ENCODE data around the gene KRT222. TPM values are rescaled to one million over a fixed set of nuclear protein-coding genes. Genes with fewer than 3 reads are reported as not detected.
A peak's percentile ranks its signal among the peaks of the same experiment; 100 is the strongest.

The KRT222 gene
- total RNA-seq, 1 experiment from 2014 or later, result not detected

- Histone ChIP-seq H3K4me1 (no peaks in the 10 kb centered on the region), H3K27ac (no peak overlapping the region), H3K4me3 (no peak overlapping the region), H3K36me3 (no peaks in the 10 kb centered on the region), H3K27me3 (peaks cover 3% of the 10 kb centered on the region; the same call in 1 of the 2 replicates), H3K9me3 (replicated peaks) (no peaks in the 10 kb centered on the region)
- DNase-seq, result no peak
Observed at GRCh38 chr17:40679523-40679907, 14.5 kb upstream of the KRT222 start.

GRCh38 chr17:40678902-40679522 is 14.0 kb upstream of the KRT222 start:
- Histone ChIP-seq H3K4me3 (no peak overlapping the region), H3K9me3 (replicated peaks) (no peaks in the 10 kb centered on the region), H3K4me1 (no peaks in the 10 kb centered on the region), H3K36me3 (no peaks in the 10 kb centered on the region), H3K27me3 (peaks cover 3% of the 10 kb centered on the region; the same call in 1 of the 2 replicates), H3K27ac (no peak overlapping the region)
- no peak for DNase-seq

- no peaks in the 10 kb centered on the region for H3K9me3 ChIP-seq (replicated peaks)
- H3K27me3 ChIP-seq, result peaks cover 7% of the 10 kb centered on the region; the same call in 1 of the 2 replicates
- no peaks in the 10 kb centered on the region for H3K36me3 ChIP-seq
- no peak overlapping the region for H3K27ac ChIP-seq
- H3K4me3 ChIP-seq, result no peak overlapping the region
- no peaks in the 10 kb centered on the region for H3K4me1 ChIP-seq
- DNase-seq, result no peak
Observed at GRCh38 chr17:40675905-40676304, 10.9 kb upstream of the KRT222 start.

DNA sequence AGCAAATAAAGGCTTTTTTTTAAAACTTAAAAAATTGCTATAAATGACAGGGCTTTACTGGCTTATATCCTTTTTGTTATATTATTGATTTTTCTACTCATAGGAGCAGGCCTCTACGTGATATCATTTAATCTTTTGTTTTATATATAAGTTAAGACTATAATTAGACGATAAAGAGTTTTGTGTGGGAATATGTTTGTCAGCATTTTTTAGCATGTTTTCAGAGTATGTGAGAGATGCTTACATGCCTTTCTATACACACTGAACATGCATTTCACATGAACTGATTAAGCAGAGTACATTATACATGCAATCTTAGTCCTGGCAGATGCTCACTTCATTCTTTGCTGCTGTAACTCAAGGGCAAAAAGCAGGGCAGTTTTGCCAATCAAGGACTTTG is 7.7 kb upstream of the KRT222 start:
- DNase-seq, result no peak
- no peaks in the 10 kb centered on the region for H3K4me1 ChIP-seq
- H3K36me3 ChIP-seq, result no peaks in the 10 kb centered on the region
- H3K9me3 ChIP-seq (replicated peaks), result no peaks in the 10 kb centered on the region
- H3K27me3 ChIP-seq, result peaks cover 9% of the 10 kb centered on the region; the same call in 1 of the 2 replicates
- H3K4me3 ChIP-seq, result no peak overlapping the region
- no peak overlapping the region for H3K27ac ChIP-seq

DNA sequence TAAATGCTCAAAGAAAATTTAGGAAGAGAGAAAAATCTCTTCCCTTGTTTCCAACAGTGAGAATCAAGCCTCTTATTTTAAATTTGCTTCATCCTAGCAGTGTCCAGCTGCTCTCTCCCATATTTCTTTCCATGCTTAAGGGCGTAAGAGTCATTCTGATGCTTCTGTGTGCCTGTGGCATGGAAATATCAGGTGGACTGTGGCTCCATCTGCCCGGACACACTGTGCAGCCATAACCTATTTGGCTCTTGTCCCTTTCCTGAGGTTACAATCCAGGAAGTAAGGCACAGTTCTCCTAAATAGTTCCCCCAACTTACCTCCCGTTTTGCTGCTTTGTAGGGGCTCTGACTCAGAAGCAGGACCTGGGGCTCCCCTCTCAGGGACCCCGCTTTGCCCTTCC is 6.3 kb upstream of the KRT222 start:
- no peaks in the 10 kb centered on the region for H3K9me3 ChIP-seq (replicated peaks)
- H3K36me3 ChIP-seq, result no peaks in the 10 kb centered on the region
- H3K27ac ChIP-seq, result no peak overlapping the region
- H3K4me3 ChIP-seq, result no peak overlapping the region
- DNase-seq, result no peak
- no peaks in the 10 kb centered on the region for H3K4me1 ChIP-seq
- peaks cover 12% of the 10 kb centered on the region; the same call in 1 of the 2 replicates for H3K27me3 ChIP-seq

GRCh38 chr17:40666331-40666730 is 1.4 kb upstream of the KRT222 start:
- Histone ChIP-seq H3K27me3 (peaks cover 12% of the 10 kb centered on the region; the same call in 1 of the 2 replicates), H3K9me3 (replicated peaks) (no peaks in the 10 kb centered on the region), H3K4me3 (no peak overlapping the region), H3K36me3 (no peaks in the 10 kb centered on the region), H3K27ac (no peak overlapping the region), H3K4me1 (no peaks in the 10 kb centered on the region)
- DNase-seq, result no peak

GRCh38 chr17:40663252-40663651 is 1.7 kb downstream of the KRT222 start:
- Histone ChIP-seq H3K9me3 (replicated peaks) (no peaks in the 10 kb centered on the region), H3K36me3 (no peaks in the 10 kb centered on the region), H3K4me1 (no peaks in the 10 kb centered on the region), H3K4me3 (no peak overlapping the region), H3K27ac (no peak overlapping the region), H3K27me3 (peaks cover 12% of the 10 kb centered on the region; the same call in 1 of the 2 replicates)
- no peak for DNase-seq

DNA sequence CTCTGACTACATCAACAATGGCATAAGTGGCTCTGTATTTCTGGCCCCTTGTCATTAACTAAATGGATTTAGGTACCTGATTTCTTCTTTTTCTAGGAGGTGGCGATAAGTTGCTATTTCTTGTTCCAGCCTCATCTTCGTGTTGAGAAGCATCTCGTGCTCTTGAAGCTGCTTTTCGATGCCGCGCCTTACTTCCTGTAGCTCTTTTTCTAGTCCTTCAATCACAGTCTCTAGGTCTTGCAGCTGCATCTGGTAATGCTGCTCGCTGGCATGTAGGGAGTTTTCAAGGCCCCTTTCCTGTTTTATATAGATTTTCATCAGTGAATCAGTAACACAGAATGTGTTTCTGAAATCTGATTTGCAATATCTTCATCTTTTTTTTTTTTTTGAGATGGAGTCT is 5.1 kb downstream of the KRT222 start:
- H3K4me1 ChIP-seq, result no peaks in the 10 kb centered on the region
- H3K27ac ChIP-seq, result no peak overlapping the region
- H3K9me3 ChIP-seq (replicated peaks), result no peaks in the 10 kb centered on the region
- H3K27me3 ChIP-seq, result peaks cover 8% of the 10 kb centered on the region; the same call in 1 of the 2 replicates
- no peak overlapping the region for H3K4me3 ChIP-seq
- H3K36me3 ChIP-seq, result no peaks in the 10 kb centered on the region
- no peak for DNase-seq

- DNase-seq, result no peak
- Histone ChIP-seq H3K36me3 (no peaks in the 10 kb centered on the region), H3K4me1 (no peaks in the 10 kb centered on the region), H3K9me3 (replicated peaks) (no peaks in the 10 kb centered on the region), H3K27me3 (no peaks in the 10 kb centered on the region; the same call in 1 of the 2 replicates), H3K27ac (no peak overlapping the region), H3K4me3 (no peak overlapping the region)
Observed at GRCh38 chr17:40658396-40658795, 6.6 kb downstream of the KRT222 start.

DNA sequence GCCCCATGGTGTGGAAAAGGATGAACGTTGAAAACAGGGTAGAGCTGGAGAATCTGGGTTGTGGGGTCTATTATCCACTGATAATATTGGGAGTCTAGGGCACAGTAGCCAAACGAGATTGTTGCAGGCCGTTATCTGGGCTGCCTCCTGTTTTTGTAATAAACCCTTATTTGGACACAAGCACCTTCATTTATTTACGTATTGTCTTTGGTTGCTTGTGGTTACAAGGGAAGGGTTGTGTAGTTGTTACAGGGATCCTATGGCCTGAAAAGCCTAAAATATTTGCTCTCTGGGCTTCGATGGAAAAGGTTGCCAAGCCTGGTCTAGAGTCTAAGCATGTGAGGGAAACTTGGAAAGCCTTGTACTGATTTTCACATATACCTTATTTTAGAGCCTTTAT is 13.0 kb downstream of the KRT222 start:
- H3K4me1 ChIP-seq, result no peaks in the 10 kb centered on the region; the same call in 1 of the 2 replicates
- no peak overlapping the region for H3K4me3 ChIP-seq
- no peak overlapping the region for H3K27ac ChIP-seq
- H3K9me3 ChIP-seq (replicated peaks), result no peaks in the 10 kb centered on the region
- H3K27me3 ChIP-seq, result no peaks in the 10 kb centered on the region
- no peaks in the 10 kb centered on the region for H3K36me3 ChIP-seq
- DNase-seq, result no peak

- Histone ChIP-seq H3K4me3 (peak overlapping the region; percentile 96), H3K27me3 (no peaks in the 10 kb centered on the region), H3K27ac (peak overlapping the region; percentile 98), H3K36me3 (0 out of 2 replicates have a peak, but pooled peaks cover 12% of the 10 kb centered on the region), H3K9me3 (replicated peaks) (no peaks in the 10 kb centered on the region), H3K4me1 (peaks cover 6% of the 10 kb centered on the region)
- DNase-seq, result no peak
Observed at GRCh38 chr17:40648384-40648968, 16.5 kb downstream of the KRT222 start.

- no peaks in the 10 kb centered on the region for H3K9me3 ChIP-seq (replicated peaks)
- H3K27me3 ChIP-seq, result no peaks in the 10 kb centered on the region
- H3K4me3 ChIP-seq, result peak within 1 kb of the TSS; percentile 96
- peaks cover 18% of the 10 kb centered on the region; the same call in 1 of the 2 replicates for H3K36me3 ChIP-seq
- peaks cover 6% of the 10 kb centered on the region for H3K4me1 ChIP-seq
- DNase-seq, result peak; percentile 73 to 81
- peak within 1 kb of the TSS; percentile 98 for H3K27ac ChIP-seq
Observed at GRCh38 chr17:40647624-40648383, 17.2 kb downstream of the KRT222 start, which contains the start of gene SMARCE1. Gene SMARCE1 (minus strand): TSS chr17:40647818. CDS start chr17:40645802, 2,016 bp downstream.

GRCh38 chr17:40646791-40647623 is 18.0 kb downstream of the KRT222 start:
- Histone ChIP-seq H3K27ac (peak overlapping the region; percentile 98), H3K4me1 (peaks cover 6% of the 10 kb centered on the region), H3K27me3 (no peaks in the 10 kb centered on the region), H3K4me3 (peak overlapping the region; percentile 96), H3K36me3 (peaks cover 24% of the 10 kb centered on the region), H3K9me3 (replicated peaks) (no peaks in the 10 kb centered on the region)
- peak; percentile 9 to 50 for DNase-seq

GRCh38 chr17:40645943-40646342 is 19.0 kb downstream of the KRT222 start:
- peaks cover 35% of the 10 kb centered on the region for H3K36me3 ChIP-seq
- no peak for DNase-seq

More at GRCh38 chr17:40645943-40646342, 19.0 kb downstream of the KRT222 start:
- Histone ChIP-seq H3K27ac (no peak overlapping the region), H3K9me3 (replicated peaks) (no peaks in the 10 kb centered on the region), H3K4me3 (no peak overlapping the region), H3K4me1 (peaks cover 6% of the 10 kb centered on the region), H3K27me3 (no peaks in the 10 kb centered on the region)
